Liver (tissue), 9 donors: ENCODE measurements around the gene TATDN2. TPM values are rescaled to one million over a fixed set of nuclear protein-coding genes. Genes with fewer than 3 reads are reported as not detected.

Experiments
- DNase-seq: peaks from one replicate; pipeline ENCODE4 v3.0.0-alpha.2; 2017; ENCODE audit warnings: low spot score
- H3K27ac ChIP-seq, 2 donors: one replicate each; pipeline ENCODE4 v1.7.0; 2013; ENCODE audit warnings: inconsistent platforms in 2 of 2, low read length in 2 of 2, control low read depth in 1 of 2, low read depth in 1 of 2, mild to moderate bottlenecking in 1 of 2
- H3K27me3 ChIP-seq, 4 donors: one replicate each; pipeline versions ENCODE4 v1.6.1 to v1.7.0; 2013; ENCODE audit warnings: low read length in 3 of 4, inconsistent platforms in 1 of 4, mild to moderate bottlenecking in 1 of 4, moderate library complexity in 1 of 4; ENCODE audit not compliant: control insufficient read depth in 4 of 4, insufficient read depth in 4 of 4
- H3K36me3 ChIP-seq, 4 donors: one replicate each; pipeline versions ENCODE4 v1.6.1 to v1.7.0; 2013; ENCODE audit warnings: low read length in 3 of 4, mild to moderate bottlenecking in 3 of 4, low read depth in 1 of 4, moderate library complexity in 1 of 4; ENCODE audit not compliant: control insufficient read depth in 4 of 4, insufficient read depth in 3 of 4
- H3K4me1 ChIP-seq, 4 donors: one replicate each; pipeline versions ENCODE4 v1.6.1 to v1.7.0; 2013; ENCODE audit warnings: low read length in 3 of 4, mild to moderate bottlenecking in 3 of 4, moderate library complexity in 1 of 4; ENCODE audit not compliant: control insufficient read depth in 4 of 4, insufficient read depth in 4 of 4
- H3K4me3 ChIP-seq, 3 donors: one replicate each; pipeline versions ENCODE4 v1.6.1 to v1.7.0; 2013; ENCODE audit warnings: low read length in 3 of 3, control low read depth in 1 of 3, low read depth in 1 of 3, mild to moderate bottlenecking in 1 of 3
- H3K9ac ChIP-seq, 2 donors: one replicate each; pipeline ENCODE4 v1.7.0; 2013; ENCODE audit warnings: low read length in 2 of 2, mild to moderate bottlenecking in 2 of 2, moderate library complexity in 2 of 2, control low read depth in 1 of 2, low read depth in 1 of 2
- H3K9me3 ChIP-seq, 4 donors: one replicate each; pipeline versions ENCODE4 v1.6.1 to v1.7.0; 2013; ENCODE audit warnings: low read length in 3 of 4; ENCODE audit not compliant: control insufficient read depth in 4 of 4
- ATF3 ChIP-seq: IDR thresholded peaks from 2 replicates; pipeline ENCODE4 v1.6.1; 2016; ENCODE audit warnings: antibody characterized with exemption
- CTCF ChIP-seq: fragments of 150-350 bp; IDR thresholded peaks from 2 replicates; pipeline ENCODE4 v1.5.1; 2017; ENCODE audit warnings: improper control_type of control experiment, low read depth, low read length; ENCODE audit not compliant: missing input control
- EGR1 ChIP-seq, 2 donors: IDR thresholded peaks; 2 replicates each; pipeline ENCODE4 v1.6.1; 2016 to 2018; ENCODE audit warnings: antibody characterized with exemption in 2 of 2, low read depth in 2 of 2
- FOXA1 ChIP-seq: IDR thresholded peaks from 2 replicates; pipeline ENCODE4 v1.6.1; 2016; ENCODE audit warnings: antibody characterized with exemption
- FOXA2 ChIP-seq: IDR thresholded peaks from 2 replicates; pipeline ENCODE4 v1.6.1; 2016; ENCODE audit warnings: antibody characterized with exemption
- GABPA ChIP-seq, 2 donors: IDR thresholded peaks in 1 of 2; conservative IDR thresholded peaks in 1 of 2; 2 replicates each; pipeline ENCODE4 v1.6.1; 2016; ENCODE audit warnings: antibody characterized with exemption in 2 of 2, mild to moderate bottlenecking in 1 of 2, moderate library complexity in 1 of 2
- HNF4G ChIP-seq: IDR thresholded peaks from 2 replicates; pipeline ENCODE4 v1.6.1; 2016; ENCODE audit warnings: antibody characterized with exemption
- JUND ChIP-seq, 2 donors: IDR thresholded peaks; 2 replicates each; pipeline ENCODE4 v1.6.1; 2016; ENCODE audit warnings: antibody characterized with exemption in 2 of 2
- MAX ChIP-seq: IDR thresholded peaks from 2 replicates; pipeline ENCODE4 v1.6.1; 2016; ENCODE audit warnings: antibody characterized with exemption
- NR2F2 ChIP-seq: IDR thresholded peaks from 2 replicates; pipeline ENCODE4 v1.6.1; 2016; ENCODE audit warnings: antibody characterized with exemption
- RAD21 ChIP-seq, 2 donors: IDR thresholded peaks; 2 replicates each; pipeline ENCODE4 v1.6.1; 2016; ENCODE audit warnings: antibody characterized with exemption in 2 of 2, mild to moderate bottlenecking in 2 of 2
- REST ChIP-seq: IDR thresholded peaks from 2 replicates; pipeline ENCODE4 v1.6.1; 2016; ENCODE audit warnings: antibody characterized with exemption, mild to moderate bottlenecking
- RXRA ChIP-seq, 2 donors: IDR thresholded peaks; 2 replicates each; pipeline ENCODE4 v1.6.1; 2017 to 2018; ENCODE audit warnings: antibody characterized with exemption in 2 of 2, mild to moderate bottlenecking in 1 of 2
- TAF1 ChIP-seq: conservative IDR thresholded peaks from 2 replicates; pipeline ENCODE4 v1.6.1; 2016; ENCODE audit warnings: antibody characterized with exemption, mild to moderate bottlenecking
- YY1 ChIP-seq: IDR thresholded peaks from 2 replicates; pipeline ENCODE4 v1.6.1; 2016; ENCODE audit warnings: antibody characterized with exemption, mild to moderate bottlenecking
- ZBTB33 ChIP-seq: IDR thresholded peaks from 2 replicates; pipeline ENCODE4 v1.6.1; 2016; ENCODE audit warnings: antibody characterized with exemption
- WGBS: extraction: QIAGEN DNeasy Blood & Tissue Kit; methylation state at CpG from one replicate; pipeline ENCODE4 v1.1.7; 2013; 5-methylcytosine and 5-hydroxymethylcytosine counted together
- polyA plus RNA-seq, 2 donors: library from polyadenylated mRNA; stranded (reverse) in 1 of 2; unstranded in 1 of 2; fragments of 200-250 nt in 1 of 2; fragments of >200 nt in 1 of 2; fragmentation: Nextera tagmentation in 1 of 2; extraction: Ambion mirVana in 1 of 2; gene quantifications; one replicate each; pipeline versions ENCODE4 v1.2.1 to v1.2.3, GENCODE V29; 2013 to 2015
- total RNA-seq, 2 donors: library from RNA; depleted of rRNA; stranded (reverse); fragments of >200 nt; gene quantifications; one replicate each; pipeline ENCODE4 v1.2.3, GENCODE V29; 2014
- donor health status: healthy.
- donor health status: healthy.
- donor health status: healthy.
- donor health status: healthy.
- donor health status: healthy.

Gene TATDN2
- total and polyA plus RNA-seq, 4 donors = 3.7 to 14.2 (median 9.0) TPM

GRCh38 chr3:10304905-10305304 lies 56.6 kb downstream of the TATDN2 start (continued):
- TF ChIP-seq ZBTB33 (no peak), TAF1 (no peak), HNF4G (no peak), GABPA (IDR thresholded peaks at IDR 0.05 in 1 of 2, conservative IDR thresholded peaks at IDR 0.05 in 1 of 2) (no peak)

- Histone ChIP-seq H3K27me3 (no peaks in the 10 kb centered on the region), H3K9ac (no peak overlapping the region), H3K4me3 (no peak overlapping the region), H3K4me1 (no peaks in the 10 kb centered on the region), H3K9me3 (no peaks in the 10 kb centered on the region), H3K27ac (no peak overlapping the region), H3K36me3 (peaks cover 8 to 73% (median 63%) of the 10 kb centered on the region in 4 donors)
- WGBS = 97% methylated on average over 4 of the region's 4 CpGs
- TF ChIP-seq NR2F2 = no peak
- no peak for TF ChIP-seq EGR1 (IDR thresholded peaks at IDR 0.05; ENCODE audit: low read depth in 2 of 2)
- TF ChIP-seq FOXA1 = no peak
- TF ChIP-seq GABPA (IDR thresholded peaks at IDR 0.05 in 1 of 2, conservative IDR thresholded peaks at IDR 0.05 in 1 of 2) = no peak
- TF ChIP-seq ATF3 = no peak
- no peak for TF ChIP-seq ZBTB33
- no peak for TF ChIP-seq HNF4G
- TF ChIP-seq JUND (IDR thresholded peaks at IDR 0.05) = no peak
- TF ChIP-seq CTCF = no peak
- TF ChIP-seq FOXA2 = no peak
- no peak for TF ChIP-seq RXRA (IDR thresholded peaks at IDR 0.05)
- TF ChIP-seq RAD21 (IDR thresholded peaks at IDR 0.05) = no peak
- TF ChIP-seq YY1 = no peak
- no peak for TF ChIP-seq TAF1
- TF ChIP-seq MAX = no peak
- TF ChIP-seq REST = no peak
- DNase-seq = no peak
These were observed 57.2 kb downstream of the TATDN2 start for GRCh38 chr3:10305331-10305902.
